Prostate gland (tissue), 2 donors: ENCODE results near the gene SLCO3A1.

Source experiments
- POLR2A ChIP-seq: fragments of 450-650 bp; IDR thresholded peaks from one replicate; pipeline ENCODE4 v1.6.1; 2016; ENCODE audit warnings: antibody characterized with exemption, mild to moderate bottlenecking
- TF ChIP-seq, protein P1 (sequence below), 4 experiments: fragments of 200-600 bp in 2 of 4; fragments of 450-650 bp in 2 of 4; sonication (generic) in 2 of 4; IDR thresholded peaks; 1 replicate in 3 of 4; 2 replicates in 1 of 4; pipeline ENCODE4 v1.5.1; 2016 to 2019; ENCODE audit warnings: antibody characterized with exemption in 4 of 4, mild to moderate bottlenecking in 2 of 4, moderate library complexity in 2 of 4

DNA sequence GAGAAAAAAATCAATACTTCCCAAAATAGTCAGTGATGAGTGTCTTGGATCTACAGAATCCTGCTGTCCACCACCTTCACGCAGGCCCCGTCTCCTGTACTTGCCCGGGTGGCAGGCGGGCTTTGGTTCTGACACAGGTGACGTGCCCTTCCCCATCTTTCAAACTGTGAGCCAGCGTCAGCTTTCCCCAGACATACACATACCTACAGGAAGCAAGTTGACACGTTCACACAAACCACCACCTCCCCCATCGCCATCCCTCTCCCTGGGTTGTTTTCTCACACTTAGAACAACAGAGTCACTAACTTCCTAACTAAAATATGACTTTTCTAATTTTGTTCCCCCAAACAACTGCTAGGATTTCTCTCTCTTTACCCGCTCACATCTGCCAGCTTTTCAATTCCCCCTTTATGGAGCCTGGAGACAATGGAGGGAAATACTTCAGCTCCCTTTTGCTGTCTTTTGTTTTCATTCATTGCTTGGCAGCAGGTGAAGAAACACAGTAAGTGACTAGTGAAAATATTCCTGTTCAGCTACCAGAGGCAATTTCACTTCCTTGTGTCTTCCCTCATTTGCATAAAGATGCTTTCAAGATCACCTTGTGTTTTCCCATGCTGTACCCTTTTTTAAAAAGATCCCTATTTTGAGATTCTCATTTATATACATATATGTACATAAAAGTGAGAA, 248.3 kb downstream of the SLCO3A1 start:
- TF ChIP-seq, protein P1, sequence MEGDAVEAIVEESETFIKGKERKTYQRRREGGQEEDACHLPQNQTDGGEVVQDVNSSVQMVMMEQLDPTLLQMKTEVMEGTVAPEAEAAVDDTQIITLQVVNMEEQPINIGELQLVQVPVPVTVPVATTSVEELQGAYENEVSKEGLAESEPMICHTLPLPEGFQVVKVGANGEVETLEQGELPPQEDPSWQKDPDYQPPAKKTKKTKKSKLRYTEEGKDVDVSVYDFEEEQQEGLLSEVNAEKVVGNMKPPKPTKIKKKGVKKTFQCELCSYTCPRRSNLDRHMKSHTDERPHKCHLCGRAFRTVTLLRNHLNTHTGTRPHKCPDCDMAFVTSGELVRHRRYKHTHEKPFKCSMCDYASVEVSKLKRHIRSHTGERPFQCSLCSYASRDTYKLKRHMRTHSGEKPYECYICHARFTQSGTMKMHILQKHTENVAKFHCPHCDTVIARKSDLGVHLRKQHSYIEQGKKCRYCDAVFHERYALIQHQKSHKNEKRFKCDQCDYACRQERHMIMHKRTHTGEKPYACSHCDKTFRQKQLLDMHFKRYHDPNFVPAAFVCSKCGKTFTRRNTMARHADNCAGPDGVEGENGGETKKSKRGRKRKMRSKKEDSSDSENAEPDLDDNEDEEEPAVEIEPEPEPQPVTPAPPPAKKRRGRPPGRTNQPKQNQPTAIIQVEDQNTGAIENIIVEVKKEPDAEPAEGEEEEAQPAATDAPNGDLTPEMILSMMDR (IDR thresholded peaks at IDR 0.05) = no peak
- TF ChIP-seq POLR2A = no peak
